ENCODE measurements around the gene ABCA2.
"Not testable (repeated sequence)": the region's sequence is repeated elsewhere in the genome, so short reads cannot be mapped to it uniquely, and the experiment has no call there.

ABCA2 gene

GRCh38 chr9:137012694-137013570 is 15.1 kb downstream of the ABCA2 start:
- no peak for DNase-seq

DNA sequence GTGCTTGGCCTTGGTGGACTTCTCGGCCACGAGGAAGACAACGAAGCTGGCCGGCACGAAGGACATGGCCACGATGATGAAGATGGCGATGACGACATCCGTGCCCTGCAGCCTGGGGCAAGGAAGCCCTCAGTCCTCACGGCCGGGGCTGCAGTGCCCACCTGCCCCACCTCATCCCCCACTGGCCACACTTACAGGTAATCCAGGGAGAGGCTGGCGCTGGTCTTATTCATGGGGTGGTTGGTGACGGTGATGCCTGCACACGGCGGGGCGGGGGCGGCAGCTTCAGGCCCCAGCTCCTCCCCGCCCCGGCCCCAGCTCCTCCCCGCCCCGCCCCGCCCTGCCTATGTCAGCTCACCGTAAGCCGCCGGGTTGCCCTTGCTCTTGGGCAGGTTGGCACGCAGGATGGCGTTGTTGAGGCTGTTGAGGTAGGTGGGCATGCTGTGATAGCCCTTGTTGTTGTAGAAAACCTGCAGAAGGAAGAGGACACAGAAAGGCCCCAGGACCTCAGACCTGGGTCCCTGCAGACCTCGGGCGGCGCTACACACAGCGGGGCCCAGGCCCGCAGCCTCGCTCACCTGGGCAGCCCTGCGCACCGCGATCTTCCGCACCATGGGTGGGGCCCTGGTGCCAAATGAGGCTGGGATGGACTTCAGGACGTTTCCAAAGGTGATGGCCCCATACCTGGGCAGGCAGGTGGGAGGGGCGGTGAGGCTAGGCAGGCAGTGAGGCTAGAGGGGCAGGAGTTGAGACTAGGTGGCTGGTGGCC is 15.9 kb downstream of the ABCA2 start:
- no peak for DNase-seq

GRCh38 chr9:137011156-137011555 is 16.9 kb downstream of the ABCA2 start:
- DNase-seq: no peak

DNA sequence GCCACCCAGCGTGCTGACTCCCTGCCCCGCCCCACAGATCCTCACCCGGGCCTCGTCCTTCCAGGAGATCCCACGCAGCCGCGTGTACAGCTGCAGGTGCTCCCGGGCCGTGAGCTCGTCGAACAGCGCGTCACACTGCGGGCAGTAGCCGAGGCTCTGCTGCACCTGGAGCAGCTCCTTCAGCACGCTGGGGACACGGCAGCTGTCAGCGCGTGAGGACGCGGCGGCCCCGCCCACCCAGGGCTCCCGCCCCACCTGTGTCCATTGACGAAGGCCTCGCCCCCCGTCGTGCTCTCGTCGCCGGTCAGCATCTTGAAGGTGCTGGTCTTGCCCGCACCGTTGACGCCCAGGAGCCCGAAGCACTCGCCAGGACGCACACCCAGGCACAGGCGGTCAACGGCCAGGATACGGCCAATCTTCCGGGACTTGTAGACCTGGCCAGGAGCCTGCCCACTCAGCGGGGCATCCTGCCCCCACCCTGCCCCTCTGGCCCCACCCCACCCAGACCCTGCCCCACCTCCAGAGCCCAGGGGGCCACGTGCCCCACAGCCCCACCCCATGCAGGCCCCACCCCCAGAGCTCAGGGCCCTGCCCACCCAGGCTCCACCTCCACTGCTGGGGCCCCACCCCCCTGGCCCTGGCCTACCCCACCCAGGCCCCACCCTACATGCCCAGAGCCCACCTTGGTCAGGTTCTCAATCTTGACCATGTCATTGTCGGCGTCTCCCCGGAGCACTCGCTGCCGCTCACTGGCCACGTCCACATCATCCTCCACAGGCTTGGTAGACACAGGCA is 17.9 kb downstream of the ABCA2 start:
- DNase-seq: no peak

DNA sequence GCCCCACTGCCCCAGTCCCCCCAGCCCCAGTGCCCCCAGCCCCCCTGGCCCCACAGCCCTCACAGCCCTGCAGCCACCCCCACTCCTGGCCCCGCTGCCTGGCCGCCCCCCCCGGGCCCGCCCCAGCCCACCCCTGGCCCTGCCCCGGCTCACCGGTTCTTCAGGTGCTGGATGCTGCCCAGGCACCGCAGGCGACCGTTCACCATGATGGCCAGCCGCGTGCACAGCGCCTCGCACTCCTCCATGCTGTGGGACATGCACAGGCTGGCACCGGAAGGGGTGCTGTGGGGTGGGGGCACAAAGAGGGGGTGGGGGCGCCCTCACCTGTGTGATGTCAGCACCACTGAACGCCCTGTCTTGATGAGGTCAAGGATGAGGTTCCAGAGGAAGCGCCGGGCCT is 18.8 kb downstream of the ABCA2 start:
- no peak for DNase-seq

DNA sequence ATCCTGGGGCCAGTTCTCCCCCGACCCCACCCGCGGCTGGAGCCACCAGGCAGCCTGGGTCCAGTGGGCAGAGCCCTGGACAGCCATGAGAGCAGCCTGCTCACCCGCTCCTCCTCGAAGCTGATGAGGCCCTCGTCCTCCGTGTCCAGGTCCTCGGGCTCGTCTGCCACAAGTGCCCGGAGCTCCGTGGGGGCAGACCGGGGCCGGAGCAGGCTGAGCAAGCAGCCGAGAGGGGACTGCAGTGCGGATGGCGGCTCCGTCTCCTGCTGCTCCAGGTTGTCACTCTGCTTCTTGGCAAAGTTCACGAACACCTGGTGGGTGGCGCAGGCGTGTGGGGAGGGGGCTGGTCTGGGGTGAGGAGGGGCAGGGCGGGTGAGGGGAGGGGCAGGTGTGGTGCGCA is 19.7 kb downstream of the ABCA2 start:
- DNase-seq: no peak

DNA sequence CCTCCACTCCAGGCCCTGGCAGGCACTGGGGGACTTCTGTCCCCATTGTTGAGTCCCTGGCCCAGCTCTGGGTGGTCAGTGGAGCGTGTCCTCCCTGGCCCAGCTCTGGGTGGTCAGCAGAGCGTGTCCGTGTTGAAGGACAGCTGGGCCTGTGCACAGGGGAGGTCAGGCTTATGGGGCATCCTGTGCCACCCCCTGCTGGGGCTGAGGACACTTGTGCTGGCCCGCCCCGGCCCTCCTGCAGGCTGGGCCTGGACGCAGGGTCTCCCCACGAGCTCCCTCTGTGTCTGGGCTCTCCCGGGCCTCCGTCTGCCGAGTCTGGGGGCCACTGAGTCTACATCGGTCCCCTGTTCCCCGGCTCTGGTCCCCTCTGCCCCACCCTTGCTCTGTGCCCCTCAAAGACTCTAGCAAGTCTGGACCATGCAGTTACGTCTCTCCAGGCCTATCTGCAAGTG is 20.2 kb downstream of the ABCA2 start:
- DNase-seq: no peak

GRCh38 chr9:137007108-137007815 is 20.8 kb downstream of the ABCA2 start:
- DNase-seq: no peak

GRCh38 chr9:137006116-137007003 is 21.7 kb downstream of the ABCA2 start:
- DNase-seq: no peak

DNA sequence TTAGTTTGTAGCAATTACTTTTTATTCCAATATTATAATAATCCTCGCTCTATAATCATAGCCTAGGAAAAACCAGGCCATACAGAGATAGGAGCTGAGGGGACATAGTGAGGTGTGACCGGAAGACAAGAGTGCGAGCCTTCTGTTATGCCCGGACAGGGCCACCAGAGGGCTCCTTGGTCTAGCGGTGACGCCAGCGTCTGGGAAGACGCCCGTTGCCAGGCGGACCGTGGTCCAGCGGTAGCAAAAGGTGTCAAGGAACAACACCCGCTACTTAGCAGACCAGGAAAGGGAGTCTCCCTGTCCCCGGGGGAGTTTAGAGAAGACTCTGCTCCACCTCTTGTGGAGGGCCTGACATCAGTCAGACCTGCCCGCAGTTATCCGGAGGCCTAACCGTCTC is 23.8 kb downstream of the ABCA2 start:
- not testable (repeated sequence) for DNase-seq

DNA sequence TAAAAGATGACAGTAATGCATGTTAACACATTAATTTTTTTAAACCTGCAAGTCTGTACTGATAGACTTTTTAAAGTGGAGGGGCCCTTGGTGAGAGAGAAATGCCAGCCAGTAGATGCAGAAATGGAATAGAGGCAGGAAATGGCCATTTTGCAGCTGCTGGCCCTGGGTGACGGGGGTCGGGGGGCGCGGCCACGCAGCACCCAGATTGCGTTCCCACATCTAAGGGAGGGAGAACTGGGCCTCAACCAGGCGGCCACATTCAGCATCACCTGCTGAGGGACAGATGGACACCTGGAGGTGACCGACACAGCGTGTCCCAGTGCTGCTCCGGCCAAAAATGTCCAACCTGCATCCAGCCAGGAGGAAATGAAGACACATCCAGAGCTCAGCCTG is 25.4 kb downstream of the ABCA2 start:
- DNase-seq: no peak

DNA sequence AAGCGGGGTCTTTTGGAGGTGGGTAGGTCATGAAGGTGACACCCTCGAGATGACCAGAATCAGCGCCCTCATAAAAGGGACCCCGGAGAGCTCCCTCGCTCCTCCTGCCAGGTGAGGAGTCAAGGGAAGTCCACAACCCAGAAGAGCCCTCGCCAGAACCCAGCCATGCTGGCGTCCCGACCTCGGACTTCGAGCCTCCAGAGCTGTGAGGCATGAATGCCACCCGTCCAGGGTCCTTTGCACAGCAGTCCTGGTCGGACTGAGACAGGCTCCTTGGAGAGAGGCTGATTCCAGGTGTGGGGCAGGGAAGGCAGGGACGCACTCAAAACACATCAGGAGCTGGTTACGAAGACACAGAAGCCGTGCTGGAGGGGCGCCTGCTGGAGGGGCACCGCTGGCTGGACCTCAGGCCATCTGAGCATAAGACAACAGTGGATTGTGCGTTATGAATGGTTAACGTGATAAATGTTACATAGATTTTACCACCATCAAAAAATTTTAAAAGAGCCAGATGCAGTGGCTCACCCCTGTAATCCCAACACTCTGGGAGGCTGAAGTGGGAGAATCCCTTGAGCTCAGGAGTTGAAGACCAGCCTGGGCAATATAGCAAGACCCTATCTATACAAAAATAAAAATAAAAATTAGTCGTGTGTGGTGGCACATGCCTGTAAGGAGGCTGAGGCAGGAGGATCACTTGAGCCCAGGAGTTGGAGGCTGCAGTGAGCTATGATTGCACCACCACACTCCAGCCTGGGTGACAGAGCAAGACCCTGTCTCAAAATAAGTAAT is 26.0 kb downstream of the ABCA2 start:
- no peak for DNase-seq

GRCh38 chr9:137000177-137000930 is 27.7 kb downstream of the ABCA2 start:
- DNase-seq: no peak

DNA sequence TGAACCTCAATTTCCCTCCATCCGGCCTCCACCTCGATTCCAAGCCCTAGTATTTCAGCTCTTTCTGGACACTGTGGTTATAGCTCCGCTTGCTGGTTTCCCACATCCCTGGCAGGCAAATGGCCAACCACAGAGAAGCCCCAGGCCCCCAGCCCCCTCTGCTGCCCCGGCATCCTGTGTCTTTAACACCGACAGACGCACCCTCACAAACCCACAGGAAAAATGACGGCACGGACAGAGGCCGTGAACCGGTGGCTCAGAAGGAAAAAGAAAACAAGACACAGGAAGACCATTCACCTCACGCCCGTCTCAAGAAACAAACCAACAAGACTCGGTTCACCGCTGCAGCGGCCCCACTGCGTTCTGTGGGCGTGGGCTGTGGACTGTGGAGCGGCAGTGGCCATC is 30.2 kb downstream of the ABCA2 start:
- no peak for DNase-seq

DNA sequence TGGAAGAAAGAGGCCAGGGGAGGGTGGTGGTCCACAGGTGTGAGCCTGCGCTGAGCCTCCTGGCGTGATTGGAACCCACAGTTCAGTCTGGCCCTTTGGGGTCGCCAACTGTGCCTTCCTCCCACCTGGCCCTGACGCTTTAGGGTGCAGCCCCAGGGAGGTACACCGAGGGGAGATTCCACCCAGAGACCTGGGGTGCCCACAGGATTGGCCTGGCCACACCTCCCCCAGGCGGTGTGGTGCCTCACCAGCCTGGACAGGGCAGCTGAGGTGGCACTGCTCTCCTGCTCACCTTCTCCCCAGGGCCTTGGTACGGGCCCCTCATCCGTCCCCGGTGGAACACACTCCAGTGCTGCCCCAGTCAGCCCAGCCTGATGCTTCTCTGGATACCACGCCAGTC is 30.7 kb downstream of the ABCA2 start:
- DNase-seq: no peak

GRCh38 chr9:136996361-136997292 is 31.4 kb downstream of the ABCA2 start, which contains the start of gene CLIC3:
CLIC3 (minus strand) TSS chr9:136996568; CDS start chr9:136996543, 25 bp downstream.
- peak; percentile 24 for DNase-seq

DNA sequence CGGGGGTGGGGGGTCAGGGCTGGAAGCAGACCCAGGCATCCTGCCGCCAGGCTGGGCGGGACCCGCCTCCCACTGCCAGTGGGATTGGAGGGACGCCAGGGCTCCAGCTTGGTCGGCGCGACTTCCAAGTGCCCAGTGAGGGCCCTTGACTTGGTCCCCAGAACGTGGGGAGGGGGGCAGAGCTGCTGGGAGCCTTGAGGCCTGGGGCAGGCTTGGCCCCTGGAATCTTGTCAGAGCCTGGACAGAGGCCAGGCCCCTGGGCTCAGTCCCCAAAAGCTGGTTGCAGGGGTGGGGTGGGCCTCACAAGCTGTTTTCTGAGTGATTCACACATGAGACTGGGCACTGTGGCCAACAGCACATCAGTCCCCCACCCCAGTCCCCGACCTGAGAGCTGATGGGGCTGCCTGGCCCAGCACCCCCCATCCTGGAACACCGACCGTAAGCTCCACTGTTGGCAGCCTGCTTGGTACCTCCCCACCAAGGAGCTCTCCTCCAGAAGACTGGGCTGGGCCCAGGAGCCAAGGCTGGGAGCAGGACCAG is 32.2 kb downstream of the ABCA2 start:
- DNase-seq: no peak

DNA sequence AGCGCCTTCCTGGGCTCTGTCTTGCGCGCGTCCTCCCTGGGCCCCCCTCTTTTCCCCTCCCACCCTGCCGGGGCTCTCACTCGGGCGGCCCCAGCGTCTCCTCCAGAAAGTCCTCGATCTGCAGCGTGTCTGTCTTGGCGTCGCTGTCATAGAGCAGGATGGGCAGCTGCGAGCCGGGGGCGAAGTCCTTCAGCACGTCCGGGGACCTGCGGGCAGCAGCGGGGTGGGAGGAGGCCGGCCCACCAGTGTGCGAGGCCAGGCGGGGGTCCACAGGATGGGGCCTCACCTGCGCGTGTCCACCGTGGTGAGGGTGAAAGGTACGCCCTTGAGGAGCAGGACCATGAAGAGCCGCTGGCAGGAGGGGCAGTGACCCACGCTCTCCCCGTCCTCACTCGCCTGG is 32.7 kb downstream of the ABCA2 start:
- DNase-seq: no peak

Data from activated CD4-positive, alpha-beta T cell treated with anti-CD3 and anti-CD28 coated beads for 1 hour (primary cell).